Epithelial cell of proximal tubule (primary cell): ENCODE results near the gene EYA2. TPM values are rescaled to one million over a fixed set of nuclear protein-coding genes. Genes with fewer than 3 reads are reported as not detected.

Experiments
- DNase-seq: peaks from one replicate; pipeline ENCODE4 v3.0.0-alpha.2; 2011; ENCODE audit warnings: low read depth
- H3K4me3 ChIP-seq: 2 replicates; pipeline ENCODE4 v1.5.1; 2011; ENCODE audit warnings: low read depth, mild to moderate bottlenecking, low read length
- CTCF ChIP-seq: conservative IDR thresholded peaks from 2 replicates; pipeline ENCODE4 v1.5.1; 2012; ENCODE audit warnings: low read depth, mild to moderate bottlenecking, low read length
- total RNA-seq: library from RNA; depleted of rRNA; stranded (reverse); fragments of >200 nt; gene quantifications from 2 replicates; pipeline ENCODE4 v1.2.3, GENCODE V29; 2015

EYA2 gene
- total RNA-seq, 1 donor from 2014 or later: not detected

- no peak for DNase-seq
- H3K4me3 ChIP-seq: no peak overlapping the region
- no peak for TF ChIP-seq CTCF
Observed at GRCh38 chr20:47038566-47039560, 144.2 kb downstream of the EYA2 start.

- no peak overlapping the region for H3K4me3 ChIP-seq
- no peak for TF ChIP-seq CTCF
- DNase-seq: no peak
Observed at GRCh38 chr20:47040506-47041125, 146.0 kb downstream of the EYA2 start.

GRCh38 chr20:47041396-47041899 lies 146.8 kb downstream of the EYA2 start:
- no peak overlapping the region for H3K4me3 ChIP-seq

GRCh38 chr20:47042464-47042863 lies 147.8 kb downstream of the EYA2 start:
- no peak overlapping the region for H3K4me3 ChIP-seq
- TF ChIP-seq CTCF: no peak
- no peak for DNase-seq

More at GRCh38 chr20:47041396-47041899, 146.8 kb downstream of the EYA2 start:
- TF ChIP-seq CTCF: no peak
- no peak for DNase-seq

- DNase-seq: no peak
- no peak for TF ChIP-seq CTCF
- no peak overlapping the region for H3K4me3 ChIP-seq
Observed at GRCh38 chr20:47043086-47043485, 148.4 kb downstream of the EYA2 start.

GRCh38 chr20:47044938-47045337 lies 150.3 kb downstream of the EYA2 start:
- no peak overlapping the region for H3K4me3 ChIP-seq
- no peak for DNase-seq
- no peak for TF ChIP-seq CTCF
